ENCODE data around the gene CSH1. TPM values are rescaled to one million over a fixed set of nuclear protein-coding genes. Genes with fewer than 3 reads are reported as not detected.
"Not testable (repeated sequence)": the region's sequence is repeated elsewhere in the genome, so short reads cannot be mapped to it uniquely, and the experiment has no call there.

CSH1 gene
- total RNA-seq, 1 donor from 2014 or later, result not detected

- no peak for DNase-seq (ENCODE audit: missing footprints)
- intact Hi-C loops (cut with DNase I), result loop anchor here (5.0 kb wide), 1 partner anchor 218 kb away; the partner anchor contains the start of gene ERN1
- no peak for ATAC-seq
These were observed 18.1 kb upstream of the CSH1 start for GRCh38 chr17:63914471-63914870.

- DNase-seq (ENCODE audit: missing footprints) (no peak), ATAC-seq (no peak)
- intact Hi-C loops (cut with DNase I), result loop anchor here (5.0 kb wide), 1 partner anchor 221 kb away; the partner anchor contains the start of gene ERN1
These were observed 15.3 kb upstream of the CSH1 start for GRCh38 chr17:63911657-63912100.

- ATAC-seq, result no peak
- DNase-seq (ENCODE audit: missing footprints), result no peak
- intact Hi-C loops (cut with DNase I), result loop anchor here (5.0 kb wide), 1 partner anchor 221 kb away; the partner anchor contains the start of gene ERN1
These were observed 14.8 kb upstream of the CSH1 start, which contains the start of gene CSHL1 for GRCh38 chr17:63911041-63911635. CSHL1 (minus strand) TSS chr17:63911258; CDS start chr17:63911196, 62 bp downstream.

GRCh38 chr17:63910096-63910495 is 13.7 kb upstream of the CSH1 start:
- DNase-seq (ENCODE audit: missing footprints), result no peak
- intact Hi-C loops (cut with DNase I), result loop anchor here (5.0 kb wide), 1 partner anchor 222 kb away; the partner anchor contains the start of gene ERN1
- ATAC-seq, result no peak

- DNase-seq (ENCODE audit: missing footprints); intact Hi-C loops (cut with DNase I); ATAC-seq: not testable (repeated sequence)
These were observed 13.2 kb upstream of the CSH1 start for GRCh38 chr17:63909586-63909985.

GRCh38 chr17:63907161-63907778 is 10.9 kb upstream of the CSH1 start:
- DNase-seq (ENCODE audit: missing footprints); intact Hi-C loops (cut with DNase I): not testable (repeated sequence)
- ATAC-seq, result peak; percentile 37

GRCh38 chr17:63904796-63905195 is 8.4 kb upstream of the CSH1 start:
- ATAC-seq; intact Hi-C loops (cut with DNase I); DNase-seq (ENCODE audit: missing footprints): not testable (repeated sequence)

GRCh38 chr17:63903787-63904201 is 7.4 kb upstream of the CSH1 start:
- intact Hi-C loops (cut with DNase I); DNase-seq (ENCODE audit: missing footprints); ATAC-seq: not testable (repeated sequence)

GRCh38 chr17:63901971-63902370 is 5.6 kb upstream of the CSH1 start:
- DNase-seq (ENCODE audit: missing footprints); ATAC-seq; intact Hi-C loops (cut with DNase I): not testable (repeated sequence)

GRCh38 chr17:63898899-63899798 is 2.8 kb upstream of the CSH1 start:
- intact Hi-C loops (cut with DNase I); DNase-seq (ENCODE audit: missing footprints); ATAC-seq: not testable (repeated sequence)

GRCh38 chr17:63894821-63895220 is 1.6 kb downstream of the CSH1 start:
- ATAC-seq; DNase-seq (ENCODE audit: missing footprints): not testable (repeated sequence)

GRCh38 chr17:63894021-63894420 is 2.4 kb downstream of the CSH1 start:
- ATAC-seq; intact Hi-C loops (cut with DNase I); DNase-seq (ENCODE audit: missing footprints): not testable (repeated sequence)

More at GRCh38 chr17:63894821-63895220, 1.6 kb downstream of the CSH1 start:
- intact Hi-C loops (cut with DNase I), result not testable (repeated sequence)

- intact Hi-C loops (cut with DNase I); DNase-seq (ENCODE audit: missing footprints); ATAC-seq: not testable (repeated sequence)
These were observed 3.9 kb downstream of the CSH1 start for GRCh38 chr17:63892316-63893037.

- ATAC-seq, result peak; percentile 73
- intact Hi-C loops (cut with DNase I); DNase-seq (ENCODE audit: missing footprints): not testable (repeated sequence)
These were observed 7.1 kb downstream of the CSH1 start for GRCh38 chr17:63889026-63889848.

- DNase-seq (ENCODE audit: missing footprints); intact Hi-C loops (cut with DNase I); ATAC-seq: not testable (repeated sequence)
These were observed 11.3 kb downstream of the CSH1 start for GRCh38 chr17:63885119-63885518.

GRCh38 chr17:63882626-63883126 is 13.7 kb downstream of the CSH1 start:
- intact Hi-C loops (cut with DNase I); DNase-seq (ENCODE audit: missing footprints); ATAC-seq: not testable (repeated sequence)

Measured in Right ventricle myocardium inferior (tissue), 1 donor.